DND-41 (cell line): ENCODE measurements around the gene CTDP1.

Experiments
- ATAC-seq: fragments of 200-7000 bp; cut with Tn5 transposase; 3 replicates; pipeline ENCODE4 v1.9.1; 2021; ENCODE audit warnings: low read depth; ENCODE audit not compliant: insufficient read depth
- DNase-seq: peaks from one replicate; pipeline ENCODE4 v3.0.0-alpha.2; 2020
- H2AFZ ChIP-seq: 2 replicates; pipeline ENCODE4 v1.6.0; 2012; ENCODE audit warnings: low read depth, low read length
- H3K27ac ChIP-seq: 2 replicates; pipeline ENCODE4 v1.5.1; 2012; ENCODE audit warnings: low read length, inconsistent platforms
- H3K27me3 ChIP-seq: fragments of 200-600 bp; sonication (generic); 2 replicates; pipeline ENCODE4 v1.6.0; 2012; ENCODE audit warnings: low read length, mild to moderate bottlenecking, inconsistent platforms; ENCODE audit not compliant: insufficient read depth, poor library complexity
- H3K36me3 ChIP-seq: 2 replicates; pipeline ENCODE4 v1.5.1; 2012; ENCODE audit warnings: low read length, inconsistent platforms; ENCODE audit not compliant: insufficient read depth
- H3K4me1 ChIP-seq: 2 replicates; pipeline ENCODE4 v1.5.1; 2012; ENCODE audit warnings: mild to moderate bottlenecking, low read length; ENCODE audit not compliant: insufficient read depth
- H3K4me2 ChIP-seq: 2 replicates; pipeline ENCODE4 v1.6.0; 2012; ENCODE audit warnings: mild to moderate bottlenecking, moderate library complexity, low read length, inconsistent platforms; ENCODE audit not compliant: insufficient read depth
- H3K4me3 ChIP-seq, 2 experiments: fragments of 200-600 bp in 1 of 2; shearing (Covaris generic) in 1 of 2; 2 replicates each; pipeline ENCODE4 v1.5.1; 2012 to 2016; ENCODE audit warnings: inconsistent platforms in 2 of 2, low read length in 2 of 2, mild to moderate bottlenecking in 2 of 2, low read depth in 1 of 2, moderate library complexity in 1 of 2
- H3K79me2 ChIP-seq: 2 replicates; pipeline ENCODE4 v1.6.0; 2012; ENCODE audit warnings: low read length, inconsistent platforms; ENCODE audit not compliant: insufficient read depth
- H3K9ac ChIP-seq: 2 replicates; pipeline ENCODE4 v1.6.0; 2012; ENCODE audit warnings: low read depth, mild to moderate bottlenecking, inconsistent platforms, low read length, moderate library complexity
- H3K9me3 ChIP-seq: 2 replicates; pipeline ENCODE4 v1.5.1; 2012; ENCODE audit warnings: low read length, moderate library complexity, mild to moderate bottlenecking, inconsistent platforms; ENCODE audit not compliant: insufficient read depth, severe bottlenecking
- H4K20me1 ChIP-seq: 2 replicates; pipeline ENCODE4 v1.6.0; 2012; ENCODE audit warnings: low read length; ENCODE audit not compliant: insufficient read depth
- EZH2 ChIP-seq: IDR thresholded peaks from 3 replicates; pipeline ENCODE4 v1.6.1; 2012; ENCODE audit warnings: borderline replicate concordance, low read depth, mild to moderate bottlenecking, moderate library complexity, low read length, inconsistent platforms; ENCODE audit not compliant: severe bottlenecking
- TF ChIP-seq, protein P1 (sequence below): IDR thresholded peaks from 2 replicates; pipeline ENCODE4 v1.5.1; 2012; ENCODE audit warnings: borderline replicate concordance, low read length, moderate library complexity, mild to moderate bottlenecking; ENCODE audit not compliant: poor library complexity, severe bottlenecking; ENCODE audit errors: extremely low read depth

CTDP1 gene

DNA sequence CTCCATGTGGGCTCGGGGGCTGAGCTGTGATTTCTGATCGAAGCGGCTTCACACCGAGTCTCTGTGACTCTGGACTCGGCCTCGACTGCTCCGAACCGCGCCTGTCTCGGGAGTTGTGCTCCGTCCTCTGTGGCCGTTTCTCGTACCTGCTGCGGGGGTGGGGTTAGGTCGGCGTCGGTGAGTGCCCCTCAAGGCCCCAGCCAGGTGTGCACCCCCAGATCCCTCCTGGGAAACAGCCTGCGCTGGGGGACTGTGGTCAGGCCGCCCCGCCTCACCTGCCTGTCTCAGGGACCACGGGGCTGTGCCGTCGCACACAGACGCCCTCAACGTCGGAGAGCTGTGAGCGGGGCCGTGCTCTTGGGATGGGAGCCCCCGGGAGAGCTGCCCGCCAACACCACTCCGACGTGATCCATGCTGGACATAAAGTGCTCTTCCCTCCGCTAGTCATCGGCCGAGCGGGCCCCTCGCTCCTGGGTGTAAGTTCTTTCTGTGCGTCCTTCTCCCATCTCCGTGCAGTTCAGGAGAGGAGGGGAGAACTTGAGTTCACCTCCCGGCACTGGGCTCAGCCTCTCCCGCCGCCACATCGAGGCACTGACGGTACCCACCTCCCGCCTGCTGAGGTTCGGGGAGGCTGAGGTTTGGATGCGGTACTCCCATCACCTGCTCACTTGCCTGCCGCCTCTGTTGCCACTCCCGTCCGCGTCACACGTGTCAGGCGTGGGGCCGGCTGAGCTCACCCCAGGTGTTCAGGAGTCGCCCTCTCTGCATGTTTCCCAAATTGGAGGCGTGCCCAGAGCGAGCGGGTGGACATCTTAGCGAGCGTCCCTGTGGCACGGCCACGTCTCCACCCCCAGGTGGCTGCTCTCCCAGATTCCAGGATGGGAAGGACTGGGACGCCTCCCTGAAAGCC is 55.7 kb downstream of the CTDP1 start:
- no peaks in the 10 kb centered on the region for H3K4me1 ChIP-seq
- peaks cover 92% of the 10 kb centered on the region for H3K36me3 ChIP-seq
- H3K9ac ChIP-seq: no peak overlapping the region
- H2AFZ ChIP-seq: no peak overlapping the region
- ATAC-seq: no peak
- 0 out of 2 replicates have a peak, but pooled peaks cover 3% of the 10 kb centered on the region for H3K79me2 ChIP-seq
- H3K9me3 ChIP-seq: no peaks in the 10 kb centered on the region
- H3K27me3 ChIP-seq: no peaks in the 10 kb centered on the region
- no peak overlapping the region for H3K4me2 ChIP-seq
- H3K27ac ChIP-seq: no peak overlapping the region
- no peak for DNase-seq
- TF ChIP-seq, protein P1, sequence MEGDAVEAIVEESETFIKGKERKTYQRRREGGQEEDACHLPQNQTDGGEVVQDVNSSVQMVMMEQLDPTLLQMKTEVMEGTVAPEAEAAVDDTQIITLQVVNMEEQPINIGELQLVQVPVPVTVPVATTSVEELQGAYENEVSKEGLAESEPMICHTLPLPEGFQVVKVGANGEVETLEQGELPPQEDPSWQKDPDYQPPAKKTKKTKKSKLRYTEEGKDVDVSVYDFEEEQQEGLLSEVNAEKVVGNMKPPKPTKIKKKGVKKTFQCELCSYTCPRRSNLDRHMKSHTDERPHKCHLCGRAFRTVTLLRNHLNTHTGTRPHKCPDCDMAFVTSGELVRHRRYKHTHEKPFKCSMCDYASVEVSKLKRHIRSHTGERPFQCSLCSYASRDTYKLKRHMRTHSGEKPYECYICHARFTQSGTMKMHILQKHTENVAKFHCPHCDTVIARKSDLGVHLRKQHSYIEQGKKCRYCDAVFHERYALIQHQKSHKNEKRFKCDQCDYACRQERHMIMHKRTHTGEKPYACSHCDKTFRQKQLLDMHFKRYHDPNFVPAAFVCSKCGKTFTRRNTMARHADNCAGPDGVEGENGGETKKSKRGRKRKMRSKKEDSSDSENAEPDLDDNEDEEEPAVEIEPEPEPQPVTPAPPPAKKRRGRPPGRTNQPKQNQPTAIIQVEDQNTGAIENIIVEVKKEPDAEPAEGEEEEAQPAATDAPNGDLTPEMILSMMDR: no peak
- TF ChIP-seq EZH2: no peak
- H3K4me3 ChIP-seq: no peak overlapping the region
- peaks cover 57% of the 10 kb centered on the region for H4K20me1 ChIP-seq

DNA sequence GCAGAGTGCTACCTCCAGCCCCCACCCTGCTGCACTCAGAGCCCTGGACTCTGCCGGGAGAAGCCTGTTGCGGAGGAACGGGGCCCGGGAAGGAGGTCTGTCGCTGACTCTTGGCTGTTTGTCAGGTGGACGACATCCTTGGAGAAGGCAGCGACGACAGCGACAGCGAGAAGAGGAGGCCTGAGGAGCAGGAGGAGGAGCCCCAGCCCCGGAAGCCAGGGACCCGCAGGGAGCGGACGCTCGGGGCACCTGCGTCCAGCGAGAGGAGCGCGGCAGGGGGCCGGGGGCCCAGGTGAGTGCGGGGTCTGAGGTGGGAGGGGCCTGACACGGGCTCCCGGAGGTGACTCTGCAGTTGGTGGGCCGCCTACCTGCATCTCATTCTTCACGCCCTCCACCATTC is 56.6 kb downstream of the CTDP1 start:
- TF ChIP-seq, protein P1: no peak
- no peak for TF ChIP-seq EZH2
- ATAC-seq (no peak), DNase-seq (no peak)
- Histone ChIP-seq H4K20me1 (peaks cover 55% of the 10 kb centered on the region), H3K36me3 (peaks cover 92% of the 10 kb centered on the region), H3K27ac (no peak overlapping the region), H3K4me3 (no peak overlapping the region), H3K9me3 (no peaks in the 10 kb centered on the region), H2AFZ (no peak overlapping the region), H3K4me1 (no peaks in the 10 kb centered on the region), H3K27me3 (no peaks in the 10 kb centered on the region), H3K9ac (no peak overlapping the region), H3K4me2 (no peak overlapping the region), H3K79me2 (0 out of 2 replicates have a peak, but pooled peaks cover 3% of the 10 kb centered on the region)

DNA sequence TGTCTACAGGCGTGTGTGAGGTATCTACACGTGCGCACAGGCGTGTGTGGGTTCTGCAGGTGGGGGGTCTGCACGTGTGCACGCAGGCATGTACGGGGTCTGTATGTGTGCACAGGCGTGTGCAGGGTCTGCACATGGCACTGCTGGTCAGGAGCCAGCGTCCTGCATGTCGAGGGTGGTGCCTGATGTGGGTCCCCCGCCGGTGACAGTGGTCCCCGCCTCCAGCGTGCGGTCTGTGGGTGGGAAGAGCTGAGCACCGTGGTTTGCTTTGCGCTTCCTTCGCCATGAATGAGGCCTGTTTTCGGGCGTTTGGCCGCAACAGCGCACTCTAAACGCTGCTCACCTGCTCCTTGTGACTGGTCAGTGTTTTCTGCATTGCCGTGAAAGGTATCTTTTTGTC is 57.2 kb downstream of the CTDP1 start:
- ATAC-seq (no peak), DNase-seq (no peak)
- TF ChIP-seq EZH2: no peak
- TF ChIP-seq, protein P1: no peak
- no peaks in the 10 kb centered on the region for H3K4me1 ChIP-seq
- H3K36me3 ChIP-seq: peaks cover 90% of the 10 kb centered on the region
- peaks cover 50% of the 10 kb centered on the region for H4K20me1 ChIP-seq
- no peak overlapping the region for H3K27ac ChIP-seq
- no peak overlapping the region for H3K4me2 ChIP-seq
- no peaks in the 10 kb centered on the region for H3K27me3 ChIP-seq
- H3K9me3 ChIP-seq: no peaks in the 10 kb centered on the region
- no peak overlapping the region for H2AFZ ChIP-seq
- no peak overlapping the region for H3K9ac ChIP-seq
- 0 out of 2 replicates have a peak, but pooled peaks cover 1% of the 10 kb centered on the region for H3K79me2 ChIP-seq
- H3K4me3 ChIP-seq: no peak overlapping the region
